NCI-H128 (cell line): ENCODE data around the gene RAB44.

Experiments used
- DNase-seq: peaks from one replicate; lab custom pipeline; 2025; ENCODE audit not compliant: unreplicated experiment; lab: John Stamatoyannopoulos, UW

Gene RAB44

GRCh38 chr6:36728289-36729160 is 30.9 kb downstream of the RAB44 start:
- DNase-seq, result no peak

DNA sequence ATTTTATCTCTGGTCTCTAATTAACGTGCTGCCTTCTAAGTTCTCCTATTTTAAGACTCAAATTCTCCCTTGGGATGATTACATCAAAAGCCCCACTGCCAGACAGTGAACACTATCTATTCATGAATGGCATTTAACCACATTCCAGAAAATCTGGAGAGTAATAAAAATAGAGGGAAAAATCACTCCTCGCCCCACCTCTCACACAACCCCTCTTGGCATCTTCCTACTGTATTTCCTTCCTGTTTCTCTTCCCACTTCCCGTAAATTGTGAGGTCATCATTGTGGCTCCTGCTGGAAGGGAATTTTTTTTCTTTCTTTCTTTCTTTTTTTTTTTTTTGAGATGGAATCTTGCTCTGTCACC is 31.5 kb downstream of the RAB44 start:
- DNase-seq, result no peak

DNA sequence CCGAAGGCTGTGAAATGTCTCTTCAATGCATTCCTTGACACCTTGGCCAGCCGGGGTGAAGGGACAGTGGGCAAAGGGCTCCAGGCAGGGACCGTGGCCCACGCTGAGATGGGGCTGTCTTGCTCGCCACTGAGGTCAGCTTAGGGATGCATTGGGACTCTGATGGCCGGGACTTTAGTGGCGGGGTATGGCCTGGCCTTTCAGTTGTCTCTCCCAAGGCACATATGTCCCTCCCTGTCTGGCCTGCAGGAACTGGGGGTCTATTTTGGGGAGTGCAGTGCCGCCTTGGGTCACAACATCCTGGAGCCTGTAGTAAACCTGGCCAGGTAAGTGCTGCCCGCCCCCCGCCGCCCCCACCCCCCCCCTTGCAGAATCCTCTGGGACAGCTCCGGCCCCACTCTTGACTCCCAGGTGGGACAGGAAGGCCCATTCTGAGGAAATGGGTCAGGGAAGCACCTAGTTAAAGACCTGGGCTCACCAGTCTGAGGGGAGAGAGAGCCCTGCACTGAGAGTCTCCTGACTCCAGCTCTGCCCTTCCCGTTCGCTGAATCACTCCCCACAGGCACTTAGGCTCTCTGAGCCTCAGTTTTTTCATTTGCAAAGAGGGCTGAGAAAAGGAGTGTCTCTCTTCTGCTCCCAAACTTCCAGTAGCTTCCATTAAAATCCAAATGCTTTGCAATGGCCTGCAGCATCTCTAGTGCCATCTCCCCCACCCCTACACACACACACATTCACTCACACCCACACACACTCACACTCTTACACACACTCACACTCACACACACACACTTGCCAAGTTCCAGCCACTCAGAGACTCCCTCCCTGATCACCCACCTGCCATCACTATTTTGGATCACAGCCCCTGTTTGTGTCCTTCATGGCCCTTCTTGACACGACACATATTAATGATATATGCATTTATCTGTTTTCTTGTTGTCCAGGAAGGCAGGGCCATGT is 33.1 kb downstream of the RAB44 start:
- DNase-seq, result no peak

- DNase-seq, result no peak
Measured at GRCh38 chr6:36731622-36732310, 34.1 kb downstream of the RAB44 start.

DNA sequence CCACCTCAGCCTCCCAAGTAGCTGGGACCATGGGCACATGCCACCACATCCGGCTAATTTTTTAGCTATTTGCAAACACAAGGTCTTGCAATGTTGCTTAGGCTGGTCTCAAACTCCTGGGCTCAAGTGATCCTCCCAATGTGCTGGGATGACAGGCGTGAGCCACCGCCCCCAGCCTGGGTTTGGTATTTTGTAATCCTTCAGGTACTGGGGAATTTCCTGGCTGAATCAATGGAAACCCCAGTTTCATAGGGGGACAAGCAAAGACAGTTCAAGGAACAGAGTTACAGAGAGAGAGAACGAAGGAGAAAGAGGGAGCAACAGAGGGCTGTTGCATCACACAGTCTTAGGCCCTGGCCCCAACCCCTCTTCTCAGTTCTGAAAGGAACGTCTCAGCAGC is 35.7 kb downstream of the RAB44 start:
- no peak for DNase-seq

- DNase-seq, result no peak
Measured at GRCh38 chr6:36734486-36735060, 36.9 kb downstream of the RAB44 start.

GRCh38 chr6:36735110-36736071 is 37.8 kb downstream of the RAB44 start:
- DNase-seq, result no peak

DNA sequence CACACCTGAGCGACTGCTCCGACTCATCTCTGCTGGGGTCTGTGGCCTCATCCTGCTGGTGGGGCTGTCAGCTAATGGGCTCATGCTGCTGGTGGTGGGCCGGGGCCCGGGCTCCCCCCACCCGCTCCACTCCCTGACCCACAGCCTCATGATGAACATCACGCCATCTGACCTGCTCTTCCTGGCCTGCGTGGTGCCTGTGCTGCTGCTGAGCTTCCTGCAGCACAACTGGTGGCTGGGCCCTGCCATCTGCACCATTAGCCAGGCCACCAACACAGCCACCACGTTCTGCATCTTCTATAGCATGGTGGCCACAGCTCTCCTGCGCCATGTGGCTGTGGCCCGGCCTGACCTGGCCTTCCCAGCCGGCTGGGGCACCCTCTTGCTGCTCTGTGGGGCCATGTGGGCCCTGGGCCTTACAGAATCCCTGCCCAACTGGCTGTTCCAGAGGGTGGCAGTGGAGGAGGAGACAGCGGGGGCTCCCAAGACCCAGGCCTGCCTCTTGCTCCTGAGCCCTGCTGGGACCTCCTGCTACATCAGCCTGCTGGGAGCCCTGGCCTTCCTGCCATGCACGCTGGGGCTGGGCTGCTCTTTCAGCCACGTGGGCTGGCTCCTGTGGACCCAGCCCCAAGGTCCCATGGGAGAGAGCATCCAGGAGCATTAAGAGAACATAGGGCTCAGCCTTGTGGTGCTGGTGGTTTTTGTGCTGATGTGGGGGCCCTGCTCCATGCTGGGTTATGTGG is 39.6 kb downstream of the RAB44 start:
- DNase-seq, result no peak

DNA sequence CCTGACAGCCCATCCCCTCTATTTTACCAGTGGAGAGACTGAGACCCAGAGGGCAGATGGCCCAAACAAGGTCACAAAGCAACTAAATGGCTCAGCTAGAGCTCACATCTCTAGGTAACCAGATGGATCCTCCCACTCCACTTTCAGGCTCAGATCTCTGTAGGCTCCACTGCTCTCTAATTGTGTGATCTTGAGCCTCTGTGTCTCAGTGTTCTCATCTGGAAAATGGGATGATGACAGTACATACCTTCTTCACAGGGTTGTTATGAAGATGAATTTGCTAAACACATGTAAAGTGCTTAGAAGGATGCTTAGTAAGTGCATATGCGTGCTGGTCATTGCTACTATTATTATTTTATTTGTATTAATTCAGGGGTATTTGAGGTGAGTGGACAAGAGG is 40.5 kb downstream of the RAB44 start:
- no peak for DNase-seq

DNA sequence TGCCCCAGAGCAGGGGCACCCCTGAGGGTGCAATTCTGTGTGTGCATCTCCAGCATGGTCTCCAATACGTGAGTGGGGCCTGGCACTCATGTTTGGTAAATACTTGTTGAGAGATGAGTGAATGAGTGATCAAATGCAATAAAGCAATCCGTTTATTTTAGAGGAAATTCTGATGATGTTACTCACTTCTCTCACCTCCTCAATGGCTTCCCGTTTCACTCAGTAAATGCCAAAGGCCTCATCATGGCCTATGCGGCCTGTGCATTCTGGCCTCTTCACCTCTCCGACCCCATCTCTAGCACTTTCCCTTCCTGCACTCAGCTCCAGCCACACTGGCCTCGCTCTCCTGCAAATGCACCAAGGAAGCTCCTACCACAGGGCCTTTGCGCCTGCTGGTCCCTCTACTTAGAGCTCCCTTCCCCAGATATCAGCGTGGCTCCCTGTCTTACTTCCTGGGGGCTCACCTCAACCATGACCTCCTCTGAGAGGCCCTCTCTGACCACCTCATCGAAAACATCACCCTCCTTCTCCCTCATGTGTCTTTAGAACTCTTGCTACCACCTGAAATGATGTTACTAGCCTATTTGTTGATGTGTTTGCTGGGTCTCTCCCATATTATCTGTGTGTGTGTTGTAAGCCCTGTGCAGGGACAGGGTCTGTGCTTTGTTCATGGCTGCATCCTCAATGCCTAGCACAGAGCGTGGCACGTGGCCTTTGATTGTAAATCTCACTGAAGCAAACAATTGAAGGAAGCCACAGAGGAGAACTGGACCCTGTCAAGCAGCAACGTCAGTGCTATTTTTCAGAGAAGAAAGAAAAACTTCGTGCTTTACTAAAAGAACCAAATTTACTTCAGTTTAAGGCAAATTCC is 42.6 kb downstream of the RAB44 start:
- no peak for DNase-seq

DNA sequence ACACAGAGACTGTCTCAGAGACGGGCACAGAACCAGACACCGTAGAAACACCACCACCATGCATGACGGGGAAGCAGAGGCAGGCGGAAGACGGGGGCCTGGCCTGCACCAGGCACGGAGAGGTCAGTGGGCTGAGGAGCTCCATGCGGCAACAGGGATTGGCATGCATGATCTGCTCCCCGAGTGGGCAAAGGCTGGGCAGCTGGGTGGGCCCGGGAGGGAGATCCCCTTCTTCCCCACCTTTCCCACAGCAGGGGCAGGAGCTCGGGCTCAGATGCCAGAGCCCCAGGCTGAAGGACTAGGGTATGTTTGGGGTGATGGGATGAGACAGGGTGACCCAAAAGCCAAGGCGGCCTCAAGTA is 43.2 kb downstream of the RAB44 start:
- no peak for DNase-seq

GRCh38 chr6:36742146-36742545 is 44.5 kb downstream of the RAB44 start:
- no peak for DNase-seq

- DNase-seq, result no peak
Measured at GRCh38 chr6:36743032-36743431, 45.4 kb downstream of the RAB44 start.

DNA sequence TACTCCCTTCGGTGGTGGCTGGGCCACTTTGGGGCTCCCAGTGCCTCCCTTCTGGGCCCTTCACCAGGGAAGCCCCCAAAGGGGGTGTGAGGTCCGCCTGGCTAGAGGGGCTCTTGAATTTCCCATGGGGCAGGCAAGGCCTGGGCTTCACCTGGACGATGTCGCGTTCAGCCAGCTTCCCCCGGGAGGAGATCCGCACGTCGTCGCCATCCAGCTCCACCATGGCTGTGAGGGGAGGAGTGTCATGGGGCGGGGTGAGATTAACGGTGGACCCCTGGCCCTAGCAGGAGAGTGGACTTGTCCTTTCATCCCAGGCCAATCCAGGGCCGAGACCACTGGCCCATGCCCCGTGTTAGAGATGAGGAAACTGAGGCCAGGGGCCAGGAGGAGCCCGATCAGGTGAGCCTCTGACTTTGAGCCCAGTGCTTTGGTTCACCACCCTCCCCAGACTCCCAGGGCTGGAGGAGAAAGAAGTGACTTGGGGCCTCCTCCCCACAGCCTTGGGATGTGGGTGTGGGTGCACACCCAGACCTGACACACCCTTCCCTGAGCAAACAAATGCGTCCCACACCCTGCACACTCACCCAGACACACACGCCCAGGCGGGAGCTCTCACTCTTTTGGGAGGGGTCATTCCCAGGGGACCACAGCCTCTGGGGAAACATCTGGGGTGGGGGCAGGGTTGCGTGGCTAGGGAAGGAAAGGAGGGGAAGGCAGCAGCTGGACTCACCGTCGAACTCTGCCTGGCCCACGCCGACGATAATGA is 46.1 kb downstream of the RAB44 start:
- DNase-seq, result no peak

DNA sequence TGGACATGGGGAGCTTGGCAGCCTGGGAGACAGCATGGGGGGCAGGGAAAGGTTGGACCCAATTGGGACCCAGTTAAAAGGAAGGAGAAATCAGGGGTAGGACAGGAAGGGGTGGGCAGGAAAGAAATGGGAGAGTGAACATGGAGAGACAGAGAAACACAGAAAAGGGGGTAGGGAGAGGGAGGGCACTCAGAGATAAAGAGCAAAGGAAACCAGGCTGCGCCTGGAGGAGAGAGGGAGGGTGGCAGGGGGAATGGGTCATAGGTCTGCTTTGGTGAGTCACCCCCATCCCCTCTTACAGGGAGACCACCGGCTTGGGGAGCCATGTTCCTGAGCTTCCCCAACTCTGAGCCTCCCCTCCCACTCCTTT is 46.7 kb downstream of the RAB44 start:
- no peak for DNase-seq

- no peak for DNase-seq
Measured at GRCh38 chr6:36745283-36745682, 47.7 kb downstream of the RAB44 start.

DNA sequence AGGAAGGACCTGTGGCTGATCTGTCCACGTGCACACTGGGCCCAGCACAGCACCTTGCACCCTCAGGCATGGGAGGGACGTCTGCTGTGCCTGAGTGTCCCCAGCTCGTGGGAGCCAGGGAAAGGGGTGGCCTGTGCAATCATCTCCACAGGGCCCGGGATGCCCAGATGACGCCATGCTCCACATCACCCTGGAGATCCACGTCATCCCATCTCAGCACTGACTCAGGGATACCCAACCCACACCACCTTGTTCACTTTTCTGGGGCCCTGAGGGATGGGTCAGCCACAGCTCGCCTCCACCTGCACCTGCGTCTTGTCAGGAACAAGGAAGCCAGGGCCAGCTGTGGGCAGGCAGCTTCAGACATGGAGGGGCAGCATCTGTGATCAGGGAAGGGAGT is 48.2 kb downstream of the RAB44 start:
- DNase-seq, result no peak

GRCh38 chr6:36746251-36746650 is 48.6 kb downstream of the RAB44 start:
- no peak for DNase-seq
